Lower lobe of right lung (tissue), 2 donors: ENCODE results near the gene NPLOC4. TPM values are rescaled to one million over a fixed set of nuclear protein-coding genes. Genes with fewer than 3 reads are reported as not detected.

Experiments
- ATAC-seq, 2 donors: fragments of 200-7000 bp; cut with Tn5 transposase; one replicate each; pipeline ENCODE4 v1.9.1; 2020 to 2022; ENCODE audit warnings: mild to moderate bottlenecking in 2 of 2, moderate library complexity in 2 of 2
- DNase-seq: peaks from one replicate; pipeline ENCODE4 v3.0.0-alpha.2; 2020
- H3K27ac ChIP-seq: fragments of 200-600 bp; one replicate; pipeline ENCODE4 v1.8.0; 2022
- H3K27me3 ChIP-seq: fragments of 200-600 bp; one replicate; pipeline ENCODE4 v1.8.0; 2022; ENCODE audit warnings: low read depth
- H3K36me3 ChIP-seq: fragments of 200-600 bp; one replicate; pipeline ENCODE4 v1.8.0; 2022; ENCODE audit warnings: mild to moderate bottlenecking
- H3K4me1 ChIP-seq: fragments of 200-600 bp; one replicate; pipeline ENCODE4 v1.8.0; 2022
- H3K4me3 ChIP-seq: fragments of 200-600 bp; one replicate; pipeline ENCODE4 v1.8.0; 2022; ENCODE audit warnings: mild to moderate bottlenecking
- H3K9me3 ChIP-seq: fragments of 200-600 bp; one replicate; pipeline ENCODE4 v1.8.0; 2022
- intact Hi-C: fragments of 100-400 bp; cut with DNase I; formaldehyde crosslinking; loops from one replicate; pipeline ENCODE4 v1.11.0; 2022
- total RNA-seq: library from RNA; stranded (reverse); fragmentation: NEBNext Ultra II Directional; extraction: Animal tissue kit (Norgen Biotek cat#: 25700); gene quantifications from one replicate; pipeline ENCODE4 v1.2.1, GENCODE V29; 2021
- TF ChIP-seq, protein P1 (sequence below): fragments of 200-600 bp; IDR thresholded peaks from one replicate; pipeline ENCODE4 v1.8.0; 2022; ENCODE audit warnings: antibody characterized with exemption, mild to moderate bottlenecking
- donor health status: DM: no; HTN: yes; CAD: no; lungs with severe emphysema.

Gene NPLOC4
- total RNA-seq, 1 donor from 2014 or later, result 69.6 TPM

DNA sequence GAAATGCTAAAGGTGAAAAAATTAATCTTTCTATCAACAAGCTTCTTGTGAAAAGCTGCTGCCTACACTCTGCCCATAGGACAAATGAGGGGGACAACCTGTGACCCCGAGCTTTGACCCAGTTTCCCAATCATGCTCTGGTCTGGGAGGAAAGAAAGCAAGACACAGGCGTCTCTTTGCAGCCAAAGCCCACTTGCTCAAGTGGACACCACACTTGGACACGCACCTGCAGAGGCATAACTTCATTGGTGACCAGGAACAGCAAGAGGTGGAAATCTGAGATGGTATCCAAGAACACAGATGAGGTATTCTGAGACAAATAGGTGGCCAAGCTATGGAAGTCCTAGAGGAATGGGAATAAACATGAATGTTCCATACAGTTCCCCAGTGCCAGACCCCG lies 69.7 kb downstream of the NPLOC4 start:
- peaks cover 31% of the 10 kb centered on the region for H3K4me1 ChIP-seq
- DNase-seq (no peak), ATAC-seq (no peak)
- no peaks in the 10 kb centered on the region for H3K27me3 ChIP-seq
- peaks cover 98% of the 10 kb centered on the region for H3K36me3 ChIP-seq
- TF ChIP-seq, protein P1, sequence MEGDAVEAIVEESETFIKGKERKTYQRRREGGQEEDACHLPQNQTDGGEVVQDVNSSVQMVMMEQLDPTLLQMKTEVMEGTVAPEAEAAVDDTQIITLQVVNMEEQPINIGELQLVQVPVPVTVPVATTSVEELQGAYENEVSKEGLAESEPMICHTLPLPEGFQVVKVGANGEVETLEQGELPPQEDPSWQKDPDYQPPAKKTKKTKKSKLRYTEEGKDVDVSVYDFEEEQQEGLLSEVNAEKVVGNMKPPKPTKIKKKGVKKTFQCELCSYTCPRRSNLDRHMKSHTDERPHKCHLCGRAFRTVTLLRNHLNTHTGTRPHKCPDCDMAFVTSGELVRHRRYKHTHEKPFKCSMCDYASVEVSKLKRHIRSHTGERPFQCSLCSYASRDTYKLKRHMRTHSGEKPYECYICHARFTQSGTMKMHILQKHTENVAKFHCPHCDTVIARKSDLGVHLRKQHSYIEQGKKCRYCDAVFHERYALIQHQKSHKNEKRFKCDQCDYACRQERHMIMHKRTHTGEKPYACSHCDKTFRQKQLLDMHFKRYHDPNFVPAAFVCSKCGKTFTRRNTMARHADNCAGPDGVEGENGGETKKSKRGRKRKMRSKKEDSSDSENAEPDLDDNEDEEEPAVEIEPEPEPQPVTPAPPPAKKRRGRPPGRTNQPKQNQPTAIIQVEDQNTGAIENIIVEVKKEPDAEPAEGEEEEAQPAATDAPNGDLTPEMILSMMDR, result no peak
- H3K9me3 ChIP-seq, result no peaks in the 10 kb centered on the region
- no peak overlapping the region for H3K4me3 ChIP-seq
- intact Hi-C loops, result no loop called here
- H3K27ac ChIP-seq, result peak overlapping the region; percentile 72

DNA sequence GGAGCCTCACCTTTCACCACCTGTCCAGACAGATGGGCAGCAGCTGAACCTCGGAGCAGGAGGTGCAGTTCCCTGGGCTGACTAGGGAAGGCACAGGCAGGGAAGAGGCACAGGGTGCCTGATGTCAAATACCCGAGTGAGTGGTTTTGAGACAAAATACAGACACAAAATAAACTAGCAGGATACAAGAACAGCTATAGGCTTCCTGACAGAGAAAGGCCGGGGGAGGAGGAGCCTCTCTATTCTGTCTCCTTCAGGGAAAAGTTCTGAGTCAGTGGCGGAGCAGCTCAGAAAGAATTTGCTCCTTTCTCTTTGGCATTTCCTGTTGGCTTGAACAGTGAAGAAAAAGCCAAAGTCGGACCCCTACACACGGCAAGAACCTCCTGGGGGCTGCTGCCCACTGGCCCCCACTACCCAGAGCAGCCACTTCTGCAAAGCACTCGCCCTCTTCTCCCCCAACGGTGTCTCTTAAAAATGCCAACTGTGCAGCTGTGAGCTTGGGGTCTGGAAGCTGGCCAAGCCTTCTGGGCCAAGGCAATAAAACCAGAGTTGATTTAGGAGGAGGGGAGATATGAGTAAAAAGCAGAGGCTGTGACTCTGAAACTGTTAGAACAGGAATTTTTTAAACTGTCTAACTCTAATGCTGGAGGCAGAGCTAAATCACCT lies 70.3 kb downstream of the NPLOC4 start:
- ATAC-seq (peak; percentile 64 to 82), DNase-seq (no peak)
- peak overlapping the region; percentile 72 for H3K27ac ChIP-seq
- H3K36me3 ChIP-seq, result peaks cover 100% of the 10 kb centered on the region
- H3K9me3 ChIP-seq, result no peaks in the 10 kb centered on the region
- H3K4me1 ChIP-seq, result peaks cover 31% of the 10 kb centered on the region
- TF ChIP-seq, protein P1, result no peak
- intact Hi-C loops, result no loop called here
- H3K4me3 ChIP-seq, result peak overlapping the region; percentile 11
- H3K27me3 ChIP-seq, result no peaks in the 10 kb centered on the region

DNA sequence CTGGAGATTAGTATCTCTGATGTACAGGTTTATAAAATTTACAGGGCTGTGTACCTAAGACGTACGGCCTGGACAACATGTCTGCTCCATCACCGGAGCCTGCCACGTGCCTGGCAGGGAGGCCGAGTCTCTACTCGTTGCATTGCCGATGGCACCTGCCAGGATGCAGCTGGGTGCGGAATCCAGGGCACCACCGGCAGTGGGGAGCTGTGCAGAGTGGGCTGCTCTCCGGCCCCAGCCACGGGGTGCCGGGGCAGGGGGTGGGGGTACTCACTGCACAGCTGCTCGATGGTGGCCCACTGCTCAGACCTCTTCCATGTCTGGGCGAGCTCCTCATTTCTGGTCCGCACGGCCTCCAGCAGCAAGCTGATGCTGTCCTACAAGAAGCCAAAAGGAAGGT lies 71.7 kb downstream of the NPLOC4 start:
- H3K27me3 ChIP-seq, result no peaks in the 10 kb centered on the region
- no peak overlapping the region for H3K4me3 ChIP-seq
- intact Hi-C loops, result no loop called here
- no peak for ATAC-seq
- peaks cover 31% of the 10 kb centered on the region for H3K4me1 ChIP-seq
- TF ChIP-seq, protein P1, result no peak
- H3K36me3 ChIP-seq, result peaks cover 100% of the 10 kb centered on the region
- no peak for DNase-seq
- no peaks in the 10 kb centered on the region for H3K9me3 ChIP-seq
- peak overlapping the region; percentile 72 for H3K27ac ChIP-seq

DNA sequence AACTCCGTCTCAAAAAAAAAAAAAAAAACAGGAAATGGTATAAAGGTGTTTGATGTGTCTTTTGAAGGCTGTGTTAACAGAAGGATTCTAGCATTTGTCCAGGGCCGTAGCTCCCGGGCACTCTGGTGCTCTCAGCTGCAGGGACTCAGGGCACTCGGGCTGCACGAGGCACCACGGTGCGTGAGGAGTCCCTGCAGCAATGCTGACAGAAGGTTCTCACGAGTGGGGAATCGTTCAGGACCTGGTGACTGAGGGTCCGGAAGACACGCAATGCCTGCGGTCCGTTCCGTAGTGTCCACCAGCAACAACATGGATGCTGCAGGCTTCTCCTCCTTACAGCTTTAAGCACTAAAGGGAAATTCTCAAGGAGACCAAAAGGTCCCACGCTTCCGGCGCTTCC lies 72.1 kb downstream of the NPLOC4 start:
- intact Hi-C loops, result no loop called here
- DNase-seq (no peak), ATAC-seq (no peak)
- H3K9me3 ChIP-seq, result no peaks in the 10 kb centered on the region
- peaks cover 100% of the 10 kb centered on the region for H3K36me3 ChIP-seq
- peaks cover 31% of the 10 kb centered on the region for H3K4me1 ChIP-seq
- H3K27me3 ChIP-seq, result no peaks in the 10 kb centered on the region
- H3K4me3 ChIP-seq, result no peak overlapping the region
- H3K27ac ChIP-seq, result no peak overlapping the region
- TF ChIP-seq, protein P1, result no peak

DNA sequence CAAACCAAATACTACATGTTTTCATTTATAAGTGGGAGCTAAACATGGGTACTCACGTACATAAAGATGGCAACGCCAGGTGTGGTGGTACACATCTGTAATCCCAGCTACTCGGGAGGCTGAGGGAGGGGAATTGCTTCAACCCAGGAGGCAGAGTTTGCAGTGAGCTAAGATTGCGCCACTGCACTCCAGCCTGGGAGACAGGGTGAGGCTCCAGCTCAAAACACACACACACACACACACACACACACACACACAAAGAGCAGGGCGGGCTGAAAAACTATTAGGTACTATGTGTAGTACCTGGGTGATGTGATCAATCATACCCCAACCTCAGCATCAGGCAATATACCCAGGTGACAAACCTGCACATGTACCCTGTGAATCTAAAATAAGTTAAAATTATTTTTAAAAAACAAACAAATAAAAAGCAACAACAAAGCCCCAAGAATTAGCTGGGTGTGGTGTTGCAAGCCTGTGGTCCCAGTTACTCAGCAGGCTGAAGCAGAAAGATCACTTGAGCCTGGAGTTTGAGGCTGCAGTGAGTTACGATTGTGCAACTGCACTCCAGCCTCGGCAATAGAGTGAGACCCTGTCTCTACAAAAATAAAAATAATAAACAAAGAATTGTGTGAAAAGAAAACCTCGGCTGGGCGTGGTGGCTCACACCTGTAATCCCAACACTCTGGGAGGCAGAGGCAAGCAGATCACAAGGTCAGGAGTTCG lies 72.9 kb downstream of the NPLOC4 start:
- Histone ChIP-seq H3K36me3 (peaks cover 100% of the 10 kb centered on the region), H3K4me3 (no peak overlapping the region), H3K4me1 (peaks cover 31% of the 10 kb centered on the region), H3K27ac (peak overlapping the region; percentile 49), H3K27me3 (no peaks in the 10 kb centered on the region), H3K9me3 (no peaks in the 10 kb centered on the region)
- intact Hi-C loops, result no loop called here
- TF ChIP-seq, protein P1, result no peak
- ATAC-seq (peak in 1 of 2 donors; percentile 24), DNase-seq (no peak)
